PC-3 (cell line): ENCODE measurements around the gene MOCS2.

Experiments used
- CTCF ChIP-seq: fragments of 300-600 bp; sonication (generic); conservative IDR thresholded peaks from 2 replicates; pipeline ENCODE4 v1.5.1; 2017; ENCODE audit warnings: antibody characterized with exemption, low read depth, mild to moderate bottlenecking, low read length
- EZH2 ChIP-seq: fragments of 300-600 bp; sonication (generic); IDR thresholded peaks from one replicate; pipeline ENCODE4 v1.6.1; 2017; ENCODE audit warnings: antibody characterized with exemption, mild to moderate bottlenecking, low read length; ENCODE audit not compliant: unreplicated experiment
- EZH2phosphoT487 ChIP-seq: fragments of 300-600 bp; sonication (generic); IDR thresholded peaks from 2 replicates; pipeline ENCODE4 v1.6.1; 2018; ENCODE audit warnings: mild to moderate bottlenecking, antibody characterized with exemption, low read length, borderline replicate concordance

GRCh38 chr5:53084546-53085255 is 24.9 kb downstream of the MOCS2 start:
- TF ChIP-seq CTCF = no peak
- TF ChIP-seq EZH2 = no peak
- TF ChIP-seq EZH2phosphoT487 = no peak
